Medulla oblongata (tissue), 1 donor: ENCODE results near the gene ZSWIM4.

Experiments used
- DNase-seq: peaks from one replicate; pipeline ENCODE4 v3.0.0-alpha.2; 2015; ENCODE audit errors: extremely low spot score

ZSWIM4 gene

DNA sequence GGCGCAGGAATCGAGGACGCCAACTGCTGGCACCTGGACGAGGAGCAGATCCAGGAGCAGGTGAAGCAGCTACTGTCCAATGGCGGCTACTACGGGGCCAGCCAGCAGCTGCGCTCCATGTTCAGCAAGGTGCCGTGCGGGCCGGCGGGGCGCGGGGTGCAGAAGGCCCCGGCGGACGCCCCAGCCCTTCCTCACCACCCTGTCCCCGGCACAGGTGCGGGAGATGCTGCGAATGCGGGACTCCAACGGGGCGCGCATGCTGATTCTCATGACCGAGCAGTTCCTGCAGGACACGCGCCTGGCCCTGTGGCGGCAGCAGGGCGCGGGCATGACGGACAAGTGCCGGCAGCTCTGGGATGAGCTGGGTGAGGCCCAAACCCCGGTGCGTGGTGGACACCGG is 13.6 kb downstream of the ZSWIM4 start:
- no peak for DNase-seq

- no peak for DNase-seq
These were observed 17.3 kb downstream of the ZSWIM4 start for GRCh38 chr19:13812544-13812943.

- DNase-seq = no peak
These were observed 17.9 kb downstream of the ZSWIM4 start for GRCh38 chr19:13813147-13813546.

DNA sequence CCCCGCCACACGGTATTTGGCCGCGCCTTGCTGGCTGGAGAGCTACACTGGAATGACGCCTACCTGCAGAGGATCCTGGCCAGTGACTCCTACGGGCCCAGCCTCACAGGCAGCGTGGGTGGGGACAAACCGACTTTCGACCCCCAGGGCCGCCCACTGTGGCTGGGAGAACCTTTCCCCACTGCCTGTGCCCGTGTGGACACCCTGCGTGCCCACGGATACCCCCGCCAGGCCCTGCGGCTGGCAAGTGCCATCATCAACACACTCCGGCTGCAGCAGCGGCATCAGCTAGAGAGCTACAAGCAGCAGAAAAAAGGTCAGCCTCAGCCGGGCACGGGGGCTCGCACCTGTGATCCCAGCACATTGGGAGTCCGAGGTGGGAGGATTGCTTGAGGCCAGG is 19.3 kb downstream of the ZSWIM4 start:
- DNase-seq = no peak

DNA sequence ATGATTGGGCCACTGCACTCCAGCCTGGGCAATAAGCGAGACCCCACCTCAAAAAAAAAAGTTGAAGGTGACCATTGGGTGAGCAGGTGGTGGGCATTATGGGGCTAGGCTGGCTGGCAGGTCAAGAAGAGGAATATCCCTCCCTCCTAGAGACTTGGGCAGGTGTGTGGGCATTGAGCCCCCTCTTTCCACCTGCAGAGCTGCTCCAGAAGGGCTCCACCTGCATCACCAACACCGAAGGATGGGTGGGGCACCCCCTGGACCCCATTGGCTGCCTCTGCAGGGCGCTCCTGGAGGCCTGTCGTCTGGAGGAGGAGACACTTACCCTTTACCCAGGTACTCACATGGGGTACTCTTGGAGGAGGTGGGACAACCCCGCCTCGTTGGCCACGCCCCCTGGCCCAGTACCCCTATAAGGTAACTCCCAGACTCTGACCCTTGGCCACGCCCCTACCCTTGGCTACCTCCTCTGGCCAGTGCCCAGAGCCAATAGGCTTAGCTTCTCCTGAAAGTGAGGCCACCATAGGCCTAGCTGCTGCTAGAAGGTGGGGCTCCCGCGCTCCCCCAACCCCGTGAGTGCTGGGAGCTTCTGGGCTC is 21.9 kb downstream of the ZSWIM4 start:
- DNase-seq = no peak

DNA sequence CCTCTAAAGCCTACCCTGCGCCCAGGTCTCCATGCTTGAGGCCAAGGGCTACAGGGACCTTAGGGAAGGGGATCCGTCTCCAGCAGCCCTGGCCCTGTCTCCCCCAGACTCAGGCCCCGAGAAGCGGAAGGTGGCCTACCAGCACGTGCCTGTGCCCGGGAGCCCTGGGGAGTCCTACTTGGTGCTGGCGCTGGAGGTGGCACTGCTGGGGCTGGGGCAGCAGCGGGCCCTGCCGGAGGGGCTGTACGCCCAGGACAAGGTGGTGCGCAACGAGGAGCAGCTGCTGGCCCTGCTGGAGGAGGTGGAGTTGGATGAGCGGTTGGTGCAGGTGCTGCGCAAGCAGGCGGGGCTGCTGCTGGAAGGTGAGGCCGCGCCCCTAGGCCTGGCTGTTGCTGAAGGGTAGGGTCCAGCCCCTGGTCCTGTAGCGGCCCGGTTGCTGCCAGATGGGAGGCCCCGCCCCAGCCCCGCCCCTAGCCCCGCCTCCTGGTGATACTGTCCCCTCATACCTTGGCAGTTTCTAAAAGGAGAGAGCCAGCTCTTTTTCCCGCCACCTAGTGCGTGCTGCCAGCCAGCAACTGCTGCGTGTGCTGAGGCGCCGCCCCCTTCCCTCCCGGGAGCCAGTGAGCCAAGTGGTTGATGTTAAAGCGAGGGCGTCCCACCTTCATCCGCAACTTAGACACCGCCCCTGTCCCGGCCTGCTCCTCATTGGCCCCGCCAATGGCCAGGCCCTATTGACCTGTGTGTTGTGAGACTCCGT is 22.6 kb downstream of the ZSWIM4 start:
- DNase-seq = no peak

- DNase-seq = no peak
These were observed 24.0 kb downstream of the ZSWIM4 start for GRCh38 chr19:13819238-13819637.

GRCh38 chr19:13821292-13821691 is 26.0 kb downstream of the ZSWIM4 start:
- no peak for DNase-seq

GRCh38 chr19:13823256-13823655 is 28.0 kb downstream of the ZSWIM4 start:
- peak; percentile 60 for DNase-seq

DNA sequence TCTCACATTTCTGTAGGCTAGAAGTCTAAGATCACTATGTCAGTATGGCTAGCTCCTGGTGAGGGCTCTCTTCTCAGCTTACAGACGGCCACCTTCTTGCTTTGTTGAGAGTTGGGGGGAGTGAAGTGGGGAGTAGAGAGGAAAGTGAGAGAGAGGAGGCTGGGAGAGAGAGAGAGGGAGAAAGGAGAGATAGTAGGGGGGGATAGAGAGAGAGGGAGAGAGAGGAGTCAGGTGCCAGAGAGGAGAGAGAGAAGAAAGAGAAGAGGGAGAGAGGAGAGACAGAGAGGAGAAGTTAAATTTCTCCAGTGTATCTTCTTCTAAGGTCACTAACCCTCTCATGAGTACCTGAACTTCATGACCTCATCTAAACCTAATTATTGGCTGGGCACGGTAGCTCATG is 28.7 kb downstream of the ZSWIM4 start:
- no peak for DNase-seq

DNA sequence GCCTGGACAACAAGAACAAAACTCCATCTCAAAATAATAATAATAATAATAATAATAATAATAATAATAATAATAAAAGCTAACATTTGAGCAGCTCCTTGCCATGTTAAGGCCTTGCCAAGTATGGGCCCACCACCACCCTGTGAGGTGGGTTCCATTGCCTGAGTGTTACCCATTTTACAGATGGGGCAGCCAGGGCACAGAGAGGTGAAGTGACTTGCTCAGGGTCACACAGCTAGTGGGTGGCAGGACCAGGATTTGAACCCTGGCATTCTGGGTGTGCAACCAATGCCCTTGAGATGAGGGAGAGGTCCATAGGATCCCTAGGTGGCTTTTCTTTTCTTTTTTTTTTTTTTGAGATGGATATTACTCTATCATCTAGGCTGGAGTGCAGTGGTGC is 29.5 kb downstream of the ZSWIM4 start:
- DNase-seq = no peak

- no peak for DNase-seq
These were observed 30.5 kb downstream of the ZSWIM4 start for GRCh38 chr19:13825489-13826441.

GRCh38 chr19:13826652-13827235 is 31.5 kb downstream of the ZSWIM4 start:
- DNase-seq = no peak

GRCh38 chr19:13827656-13828055 is 32.4 kb downstream of the ZSWIM4 start:
- DNase-seq = no peak

DNA sequence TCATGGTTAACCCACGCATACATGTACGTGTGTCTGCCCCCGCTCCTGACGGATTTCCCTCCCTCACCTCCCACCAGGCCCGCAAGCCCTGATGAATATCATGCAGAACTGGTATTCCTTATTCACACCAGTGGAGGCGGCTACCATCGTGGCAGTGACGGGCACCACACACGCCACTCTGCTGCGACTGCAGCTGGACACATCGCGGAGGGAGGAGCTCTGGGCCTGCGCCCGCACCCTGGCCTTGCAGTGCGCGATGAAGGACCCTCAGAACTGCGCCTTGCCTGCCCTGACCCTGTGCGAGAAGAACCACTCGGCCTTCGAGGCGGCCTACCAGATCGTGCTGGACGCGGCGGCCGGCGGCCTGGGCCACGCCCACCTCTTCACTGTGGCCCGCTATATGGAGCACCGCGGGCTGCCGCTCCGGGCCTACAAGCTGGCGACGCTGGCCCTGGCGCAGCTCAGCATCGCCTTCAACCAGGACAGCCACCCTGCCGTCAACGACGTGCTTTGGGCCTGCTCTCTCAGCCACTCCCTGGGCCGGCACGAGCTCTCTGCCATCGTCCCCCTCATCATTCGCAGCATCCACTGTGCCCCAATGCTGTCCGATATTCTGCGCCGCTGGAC is 35.0 kb downstream of the ZSWIM4 start:
- no peak for DNase-seq

GRCh38 chr19:13830741-13831536 is 35.7 kb downstream of the ZSWIM4 start:
- no peak for DNase-seq

DNA sequence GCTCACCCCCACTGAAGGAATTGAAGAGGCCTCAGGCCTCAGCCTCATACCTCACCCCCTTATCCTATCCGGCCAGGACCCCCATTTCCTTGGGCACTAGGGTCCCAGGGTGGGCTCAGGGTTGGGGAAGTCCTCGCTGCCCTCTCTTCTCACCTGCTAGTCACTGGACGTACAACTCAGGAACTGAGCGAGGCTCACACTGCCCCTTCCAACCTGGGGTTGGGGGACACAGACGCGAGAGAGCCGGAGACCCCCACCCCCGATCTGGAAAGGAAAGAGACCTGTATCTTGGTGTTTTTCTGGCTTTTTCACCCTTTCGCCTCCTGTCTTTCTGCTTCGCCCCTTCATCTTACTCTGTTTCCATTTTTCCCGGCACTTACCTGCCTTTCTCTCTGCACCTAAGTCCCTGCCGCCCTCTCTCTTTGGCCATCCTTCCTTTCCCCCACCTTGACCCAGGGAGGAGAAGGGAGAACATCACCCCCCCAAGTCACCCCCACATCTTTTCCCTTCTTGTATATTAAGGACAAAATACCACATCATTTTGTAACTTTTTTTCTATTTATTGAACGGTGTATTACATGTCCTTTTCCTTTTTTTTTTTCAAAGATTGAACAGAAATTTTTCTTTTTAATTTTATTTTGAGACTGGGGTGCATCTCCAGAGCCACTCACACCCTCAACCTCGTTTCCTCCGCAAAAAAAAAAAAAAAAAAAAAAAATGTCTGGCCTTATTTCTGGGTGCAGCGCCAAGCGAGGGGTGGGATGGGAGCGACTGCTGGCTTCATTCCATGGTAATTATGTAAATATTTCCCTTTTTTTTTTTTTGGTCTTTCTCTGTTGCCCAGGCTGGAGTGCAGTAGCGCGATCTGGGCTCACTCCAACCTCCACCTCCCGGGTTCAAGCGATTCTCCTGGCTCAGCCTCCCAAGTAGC is 36.6 kb downstream of the ZSWIM4 start:
- no peak for DNase-seq

GRCh38 chr19:13833330-13834243 is 38.3 kb downstream of the ZSWIM4 start:
- DNase-seq = peak; percentile 91
